Right atrium auricular region (tissue), 2 donors: Measurements from ENCODE around the gene ST6GALNAC3. TPM values are rescaled to one million over a fixed set of nuclear protein-coding genes. Genes with fewer than 3 reads are reported as not detected.
"Not testable (repeated sequence)": the region's sequence is repeated elsewhere in the genome, so short reads cannot be mapped to it uniquely, and the experiment has no call there.

ENCODE experiments used
- DNase-seq: peaks from one replicate; pipeline ENCODE4 v3.0.0-alpha.2; 2019; ENCODE audit warnings: low spot score
- H3K27ac ChIP-seq, 2 donors: fragments of 200-600 bp; sonication (generic); 1 replicate in 1 of 2; 2 replicates in 1 of 2; pipeline ENCODE4 v1.5.1; 2016 to 2019
- H3K27me3 ChIP-seq, 2 donors: fragments of 200-600 bp; sonication (generic); one replicate each; pipeline versions ENCODE4 v1.5.1 to v1.6.0; 2017 to 2019
- H3K36me3 ChIP-seq: fragments of 200-600 bp; sonication (generic); one replicate; pipeline ENCODE4 v1.5.1; 2016
- H3K4me1 ChIP-seq, 2 donors: fragments of 200-600 bp; sonication (generic); one replicate each; pipeline versions ENCODE4 v1.5.1 to v1.6.0; 2017 to 2019
- H3K4me3 ChIP-seq, 2 donors: fragments of 200-600 bp; sonication (generic); 1 replicate in 1 of 2; 2 replicates in 1 of 2; pipeline ENCODE4 v1.5.1; 2017 to 2019; ENCODE audit warnings: mild to moderate bottlenecking in 1 of 2, moderate library complexity in 1 of 2
- H3K9me3 ChIP-seq, 2 donors: fragments of 200-600 bp; sonication (generic); one replicate each; pipeline ENCODE4 v1.5.1; 2019
- CTCF ChIP-seq, 2 donors: fragments of 200-600 bp; sonication (generic); IDR thresholded peaks; one replicate each; pipeline ENCODE4 v1.5.1; 2019; ENCODE audit warnings: antibody characterized with exemption in 2 of 2
- total RNA-seq, 2 donors: library from RNA; depleted of rRNA; stranded (reverse); fragments of >200 nt; gene quantifications; one replicate each; pipeline ENCODE4 v1.1.0, GENCODE V29; 2016

Gene ST6GALNAC3
- total RNA-seq, 2 donors from 2014 or later: 6.8 to 9.3 TPM

GRCh38 chr1:76090283-76091203 lies 16.0 kb downstream of the ST6GALNAC3 start:
- Histone ChIP-seq H3K27me3 (no peaks in the 10 kb centered on the region), H3K4me3 (no peak overlapping the region), H3K27ac (no peak overlapping the region), H3K9me3 (no peaks in the 10 kb centered on the region), H3K4me1 (peaks cover 0 to 6% of the 10 kb centered on the region in 2 donors), H3K36me3 (no peaks in the 10 kb centered on the region)
- DNase-seq: no peak
- TF ChIP-seq CTCF (IDR thresholded peaks at IDR 0.05): no peak

GRCh38 chr1:76092812-76093211 lies 18.3 kb downstream of the ST6GALNAC3 start:
- Histone ChIP-seq H3K27ac (no peak overlapping the region), H3K27me3 (no peaks in the 10 kb centered on the region), H3K36me3 (no peaks in the 10 kb centered on the region), H3K4me3 (no peak overlapping the region), H3K9me3 (no peaks in the 10 kb centered on the region), H3K4me1 (no peaks in the 10 kb centered on the region)
- DNase-seq: no peak
- TF ChIP-seq CTCF (IDR thresholded peaks at IDR 0.05): no peak

GRCh38 chr1:76093522-76094312 lies 19.2 kb downstream of the ST6GALNAC3 start:
- Histone ChIP-seq H3K4me1 (no peaks in the 10 kb centered on the region), H3K9me3 (no peaks in the 10 kb centered on the region), H3K27me3 (no peaks in the 10 kb centered on the region), H3K36me3 (no peaks in the 10 kb centered on the region), H3K27ac (no peak overlapping the region), H3K4me3 (no peak overlapping the region)
- no peak for TF ChIP-seq CTCF (IDR thresholded peaks at IDR 0.05)
- no peak for DNase-seq

- H3K27ac ChIP-seq: no peak overlapping the region
- no peaks in the 10 kb centered on the region for H3K36me3 ChIP-seq
- H3K9me3 ChIP-seq: no peaks in the 10 kb centered on the region
- TF ChIP-seq CTCF (IDR thresholded peaks at IDR 0.05): no peak
- no peak overlapping the region for H3K4me3 ChIP-seq
- no peak for DNase-seq
- H3K27me3 ChIP-seq: no peaks in the 10 kb centered on the region
- H3K4me1 ChIP-seq: no peaks in the 10 kb centered on the region
Measured at GRCh38 chr1:76095802-76096201, 21.3 kb downstream of the ST6GALNAC3 start.

- not testable (repeated sequence) for H3K9me3 ChIP-seq, DNase-seq, H3K36me3 ChIP-seq, H3K4me3 ChIP-seq, H3K4me1 ChIP-seq, H3K27ac ChIP-seq, H3K27me3 ChIP-seq
Measured at GRCh38 chr1:76097064-76097463, 22.5 kb downstream of the ST6GALNAC3 start.

- Histone ChIP-seq H3K27me3 (no peaks in the 10 kb centered on the region), H3K9me3 (no peaks in the 10 kb centered on the region), H3K4me3 (no peak overlapping the region), H3K36me3 (no peaks in the 10 kb centered on the region), H3K4me1 (no peaks in the 10 kb centered on the region), H3K27ac (no peak overlapping the region)
- no peak for TF ChIP-seq CTCF (IDR thresholded peaks at IDR 0.05)
- DNase-seq: no peak
Measured at GRCh38 chr1:76098845-76099244, 24.3 kb downstream of the ST6GALNAC3 start.
